Activated naive CD8-positive, alpha-beta T cell treated with anti-CD3 and anti-CD28 coated beads, Interleukin-2, amount 50 U/mL, for 24 hours (primary cell): ENCODE measurements around the gene MYO5B.
"Not testable (repeated sequence)": the region's sequence is repeated elsewhere in the genome, so short reads cannot be mapped to it uniquely, and the experiment has no call there.

Source experiments
- ATAC-seq: fragments of 150-1000 bp; cut with Tn5 transposase; one replicate; pipeline ENCODE4 v1.10.0; 2021
- DNase-seq: peaks from one replicate; pipeline ENCODE4 v3.0.0; 2021
- H3K27ac Mint-ChIP-seq: one replicate; pipeline ENCODE4 v1.8.0; 2021; ENCODE audit warnings: mild to moderate bottlenecking, mixed read lengths
- H3K27me3 Mint-ChIP-seq: one replicate; pipeline ENCODE4 v1.8.0; 2021; ENCODE audit warnings: mixed read lengths
- H3K36me3 Mint-ChIP-seq: one replicate; pipeline ENCODE4 v1.8.0; 2021; ENCODE audit warnings: low read depth, mixed read lengths
- H3K4me1 Mint-ChIP-seq: one replicate; pipeline ENCODE4 v1.8.0; 2021; ENCODE audit warnings: mixed read lengths
- H3K4me3 Mint-ChIP-seq: one replicate; pipeline ENCODE4 v1.8.0; 2021; ENCODE audit warnings: mild to moderate bottlenecking, moderate library complexity, mixed read lengths
- H3K9me3 Mint-ChIP-seq: one replicate; pipeline ENCODE4 v1.8.0; 2021; ENCODE audit warnings: mixed read lengths

MYO5B gene

DNA sequence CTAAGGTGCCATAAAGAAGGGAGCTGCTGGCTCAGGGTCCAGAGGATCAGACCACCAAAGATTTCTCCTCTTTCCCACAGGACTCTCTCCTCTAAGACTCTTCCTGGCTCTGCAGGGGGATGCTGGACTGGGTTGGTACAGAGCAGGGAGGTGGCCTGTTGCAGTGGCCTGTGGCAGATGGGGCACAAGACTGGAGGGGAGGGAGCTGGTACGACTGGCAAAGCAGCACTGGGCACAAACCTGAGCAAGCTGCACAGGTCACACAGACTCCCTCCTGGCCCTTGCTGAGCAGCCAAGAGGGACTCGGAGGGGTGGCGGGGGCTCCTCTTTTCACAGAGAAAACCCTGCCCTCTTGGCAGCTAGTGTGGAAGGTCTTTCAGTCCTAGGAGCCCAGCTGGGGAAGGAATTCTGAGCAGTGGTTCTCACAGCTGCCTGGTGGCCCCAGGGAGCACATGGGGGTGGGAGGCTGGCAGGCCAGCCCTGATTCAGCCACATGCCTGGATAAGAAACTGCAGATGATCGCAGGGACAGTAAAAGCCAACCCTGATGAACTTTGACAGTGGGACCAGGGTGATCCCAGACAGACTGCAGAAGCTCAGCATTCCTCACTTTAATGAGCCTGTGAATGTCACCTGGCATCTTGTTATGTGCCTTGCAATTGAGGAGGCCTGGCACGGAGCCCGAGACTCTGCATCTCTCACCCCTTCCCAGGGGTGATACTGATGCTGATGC, 349.2 kb downstream of the MYO5B start:
- H3K4me3 Mint-ChIP-seq: no peak overlapping the region
- no peak for DNase-seq

DNA sequence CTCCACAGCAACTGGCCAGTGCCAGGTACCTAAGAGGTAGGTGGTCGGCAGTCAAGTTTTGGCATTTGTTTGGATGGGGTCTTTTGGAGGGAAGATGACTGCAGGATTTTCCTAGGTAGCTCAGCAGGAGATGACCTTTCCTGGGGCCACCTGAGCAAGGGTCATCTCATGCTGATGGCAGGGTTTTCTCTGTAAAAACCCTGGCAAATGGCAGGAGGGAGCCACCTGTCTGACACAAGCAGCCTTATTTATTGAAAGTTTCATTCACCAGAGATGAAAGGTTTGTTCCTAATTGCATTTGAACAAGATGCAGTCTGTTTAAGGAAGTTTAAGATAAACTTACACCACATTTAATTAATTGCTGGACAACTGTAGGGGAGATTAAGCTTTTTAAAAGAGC, 350.0 kb downstream of the MYO5B start:
- DNase-seq (no peak), ATAC-seq (no peak)
- no peaks in the 10 kb centered on the region for H3K36me3 Mint-ChIP-seq
- H3K27ac Mint-ChIP-seq: no peak overlapping the region
- no peaks in the 10 kb centered on the region for H3K9me3 Mint-ChIP-seq
- H3K4me1 Mint-ChIP-seq: no peaks in the 10 kb centered on the region
- H3K4me3 Mint-ChIP-seq: no peak overlapping the region
- peaks cover 2% of the 10 kb centered on the region for H3K27me3 Mint-ChIP-seq

More for the DNA sequence above, 349.2 kb downstream of the MYO5B start:
- H3K4me1 Mint-ChIP-seq: no peaks in the 10 kb centered on the region
- no peak overlapping the region for H3K27ac Mint-ChIP-seq
- H3K36me3 Mint-ChIP-seq: no peaks in the 10 kb centered on the region
- H3K27me3 Mint-ChIP-seq: peaks cover 2% of the 10 kb centered on the region
- no peak for ATAC-seq
- H3K9me3 Mint-ChIP-seq: no peaks in the 10 kb centered on the region

- H3K36me3 Mint-ChIP-seq: no peaks in the 10 kb centered on the region
- H3K4me1 Mint-ChIP-seq: no peaks in the 10 kb centered on the region
- ATAC-seq: no peak
- no peaks in the 10 kb centered on the region for H3K9me3 Mint-ChIP-seq
- H3K4me3 Mint-ChIP-seq: no peak overlapping the region
- H3K27me3 Mint-ChIP-seq: no peaks in the 10 kb centered on the region
- H3K27ac Mint-ChIP-seq: no peak overlapping the region
- no peak for DNase-seq
Observed at GRCh38 chr18:49843778-49844625, 350.9 kb downstream of the MYO5B start.

DNA sequence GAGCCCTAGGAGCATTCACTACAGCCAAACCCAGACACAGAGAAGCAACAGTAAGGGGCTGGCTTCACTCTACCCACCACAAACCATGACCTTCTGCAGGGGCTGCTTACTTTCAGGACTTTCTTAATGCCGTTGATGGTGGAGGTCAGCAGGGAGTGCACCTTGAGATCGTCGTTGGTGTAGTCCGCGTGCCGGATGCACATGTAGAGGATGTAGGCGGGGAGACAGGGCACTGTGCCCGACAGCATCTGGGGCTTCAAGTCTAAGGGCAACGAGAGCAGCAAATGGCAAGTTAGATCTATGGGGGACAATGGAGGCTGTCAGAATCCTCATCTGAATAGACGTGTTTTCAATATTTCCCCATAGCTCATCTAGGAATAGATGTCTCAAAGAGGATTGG, 351.8 kb downstream of the MYO5B start:
- H3K36me3 Mint-ChIP-seq: no peaks in the 10 kb centered on the region
- H3K27ac Mint-ChIP-seq: no peak overlapping the region
- no peak overlapping the region for H3K4me3 Mint-ChIP-seq
- no peaks in the 10 kb centered on the region for H3K4me1 Mint-ChIP-seq
- no peaks in the 10 kb centered on the region for H3K9me3 Mint-ChIP-seq
- DNase-seq (no peak), ATAC-seq (no peak)
- no peaks in the 10 kb centered on the region for H3K27me3 Mint-ChIP-seq

GRCh38 chr18:49842656-49843055, 352.3 kb downstream of the MYO5B start:
- no peaks in the 10 kb centered on the region for H3K27me3 Mint-ChIP-seq
- H3K4me1 Mint-ChIP-seq: no peaks in the 10 kb centered on the region
- no peak overlapping the region for H3K4me3 Mint-ChIP-seq
- no peak for DNase-seq
- no peaks in the 10 kb centered on the region for H3K9me3 Mint-ChIP-seq
- no peak for ATAC-seq
- no peak overlapping the region for H3K27ac Mint-ChIP-seq
- no peaks in the 10 kb centered on the region for H3K36me3 Mint-ChIP-seq

GRCh38 chr18:49841236-49842217, 353.4 kb downstream of the MYO5B start:
- ATAC-seq: no peak
- Mint-ChIP-seq H3K4me3 (no peak overlapping the region), H3K27me3 (no peaks in the 10 kb centered on the region), H3K4me1 (no peaks in the 10 kb centered on the region), H3K9me3 (no peaks in the 10 kb centered on the region), H3K27ac (no peak overlapping the region), H3K36me3 (no peaks in the 10 kb centered on the region)
- no peak for DNase-seq

DNA sequence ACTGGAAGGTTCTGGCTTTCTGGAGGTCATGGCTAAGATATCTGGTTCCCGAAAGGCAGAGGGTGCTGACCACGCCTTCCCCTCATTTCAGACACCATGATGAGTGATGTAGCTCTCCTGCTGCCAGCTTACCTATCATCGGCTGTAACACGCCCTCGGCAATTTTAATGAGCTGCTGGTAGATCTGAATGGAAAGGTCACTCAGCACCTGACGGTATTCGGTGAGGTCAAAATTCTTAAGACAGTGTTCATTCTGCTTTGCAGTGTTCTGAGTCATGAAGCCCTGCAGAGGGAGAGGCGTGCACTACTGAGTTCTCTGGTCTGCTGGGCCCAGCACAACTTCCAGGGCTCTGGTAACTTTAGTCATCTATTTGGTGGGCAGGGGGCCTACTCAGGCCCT, 355.9 kb downstream of the MYO5B start:
- no peak overlapping the region for H3K27ac Mint-ChIP-seq
- H3K9me3 Mint-ChIP-seq: no peaks in the 10 kb centered on the region
- H3K27me3 Mint-ChIP-seq: no peaks in the 10 kb centered on the region
- H3K4me1 Mint-ChIP-seq: no peaks in the 10 kb centered on the region
- ATAC-seq: no peak
- no peak for DNase-seq
- H3K4me3 Mint-ChIP-seq: no peak overlapping the region
- no peaks in the 10 kb centered on the region for H3K36me3 Mint-ChIP-seq

DNA sequence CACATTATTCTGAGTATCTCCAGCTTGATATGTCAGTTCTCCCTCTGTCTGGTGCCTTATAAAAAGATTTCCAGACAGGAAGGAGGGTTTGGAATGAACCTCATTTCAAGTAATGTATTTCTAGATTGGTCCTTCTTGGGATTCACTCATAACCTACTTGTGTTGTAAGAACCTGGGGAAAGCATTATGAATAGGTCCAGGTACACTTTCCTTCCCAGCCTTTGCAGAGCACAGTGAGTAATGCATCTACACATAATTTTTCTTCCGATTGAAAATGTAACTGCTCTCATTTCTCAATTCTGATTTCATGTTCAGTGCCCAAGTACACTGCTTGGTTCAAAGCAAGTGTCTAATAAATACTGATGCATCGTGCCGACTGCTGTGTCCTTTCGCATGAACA, 356.6 kb downstream of the MYO5B start:
- ATAC-seq (no peak), DNase-seq (no peak)
- Mint-ChIP-seq H3K4me3 (no peak overlapping the region), H3K9me3 (no peaks in the 10 kb centered on the region), H3K36me3 (no peaks in the 10 kb centered on the region), H3K4me1 (no peaks in the 10 kb centered on the region), H3K27ac (no peak overlapping the region), H3K27me3 (no peaks in the 10 kb centered on the region)

DNA sequence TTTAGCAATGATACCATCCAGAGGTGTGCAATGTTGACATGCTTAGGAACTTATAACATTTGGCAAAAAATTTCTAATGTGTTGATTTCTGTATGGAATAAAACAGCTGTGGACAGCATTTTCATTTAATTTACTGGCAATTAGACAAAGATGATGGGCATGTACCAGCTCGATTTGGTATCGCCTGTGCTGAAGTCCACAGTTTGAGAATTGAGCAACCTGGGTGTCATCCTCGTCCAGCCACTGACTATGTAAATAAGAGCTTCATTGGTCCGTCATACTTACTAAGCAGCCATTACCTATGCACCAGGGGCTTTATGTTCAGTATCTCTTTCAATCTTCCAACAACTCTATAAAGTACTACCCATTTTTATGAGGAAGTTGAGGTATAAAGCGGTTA, 357.1 kb downstream of the MYO5B start:
- ATAC-seq (no peak), DNase-seq (no peak)
- Mint-ChIP-seq H3K27ac (no peak overlapping the region), H3K27me3 (no peaks in the 10 kb centered on the region), H3K9me3 (no peaks in the 10 kb centered on the region), H3K4me1 (no peaks in the 10 kb centered on the region), H3K4me3 (no peak overlapping the region), H3K36me3 (no peaks in the 10 kb centered on the region)

GRCh38 chr18:49837316-49837835, 357.6 kb downstream of the MYO5B start:
- H3K9me3 Mint-ChIP-seq, ATAC-seq, DNase-seq, H3K4me1 Mint-ChIP-seq, H3K27ac Mint-ChIP-seq, H3K36me3 Mint-ChIP-seq, H3K27me3 Mint-ChIP-seq, H3K4me3 Mint-ChIP-seq: not testable (repeated sequence)

GRCh38 chr18:49835405-49835804, 359.5 kb downstream of the MYO5B start:
- no peak overlapping the region for H3K4me3 Mint-ChIP-seq
- no peaks in the 10 kb centered on the region for H3K36me3 Mint-ChIP-seq
- no peak for DNase-seq
- no peaks in the 10 kb centered on the region for H3K27me3 Mint-ChIP-seq
- no peak overlapping the region for H3K27ac Mint-ChIP-seq
- no peak for ATAC-seq
- H3K4me1 Mint-ChIP-seq: no peaks in the 10 kb centered on the region
- no peaks in the 10 kb centered on the region for H3K9me3 Mint-ChIP-seq

DNA sequence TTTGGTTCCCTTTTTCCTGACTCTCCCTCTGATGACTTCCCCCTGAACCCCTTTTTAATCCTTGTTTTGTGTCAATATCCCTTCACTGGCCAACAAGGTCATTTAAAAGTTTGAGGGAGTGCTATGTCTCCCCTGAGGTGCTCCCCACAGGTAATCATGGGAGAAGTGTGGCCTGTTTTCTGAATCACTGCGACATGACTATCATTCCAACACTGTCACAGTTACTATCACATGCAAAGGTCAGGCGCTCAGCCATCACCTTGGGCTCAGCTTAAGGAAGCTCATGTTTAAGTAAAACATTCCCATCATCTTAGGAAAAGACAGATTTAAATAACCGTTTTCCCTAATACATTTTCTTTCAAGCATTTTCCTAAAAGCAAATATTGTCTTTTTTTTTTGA, 360.7 kb downstream of the MYO5B start:
- ATAC-seq: no peak
- DNase-seq: no peak
- H3K9me3 Mint-ChIP-seq: peaks cover 3% of the 10 kb centered on the region
- H3K36me3 Mint-ChIP-seq: no peaks in the 10 kb centered on the region
- peaks cover 4% of the 10 kb centered on the region for H3K27me3 Mint-ChIP-seq
- H3K27ac Mint-ChIP-seq: no peak overlapping the region
- no peak overlapping the region for H3K4me3 Mint-ChIP-seq
- H3K4me1 Mint-ChIP-seq: no peaks in the 10 kb centered on the region

DNA sequence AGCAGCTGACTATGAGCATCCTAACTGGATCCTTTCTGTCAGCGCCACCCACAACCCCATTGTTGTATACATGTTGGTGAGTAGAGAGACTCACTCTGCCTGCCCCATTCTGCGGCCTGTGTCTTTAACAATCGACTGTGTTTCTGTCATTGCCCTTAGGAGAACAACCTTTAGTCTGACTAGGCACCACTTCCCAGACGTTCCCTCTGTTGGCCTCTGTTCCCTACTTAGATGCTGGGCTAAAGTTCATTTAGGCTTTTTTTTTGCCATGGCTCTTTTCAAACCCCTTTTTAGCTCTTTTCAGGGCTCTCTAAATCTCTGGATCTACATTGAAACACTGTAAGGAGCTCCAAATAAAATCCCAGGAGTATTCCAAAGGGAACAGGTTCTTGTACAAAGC, 361.1 kb downstream of the MYO5B start:
- Mint-ChIP-seq H3K27ac (no peak overlapping the region), H3K27me3 (peaks cover 4% of the 10 kb centered on the region), H3K4me3 (no peak overlapping the region), H3K4me1 (no peaks in the 10 kb centered on the region), H3K9me3 (peaks cover 7% of the 10 kb centered on the region), H3K36me3 (no peaks in the 10 kb centered on the region)
- DNase-seq (no peak), ATAC-seq (no peak)

DNA sequence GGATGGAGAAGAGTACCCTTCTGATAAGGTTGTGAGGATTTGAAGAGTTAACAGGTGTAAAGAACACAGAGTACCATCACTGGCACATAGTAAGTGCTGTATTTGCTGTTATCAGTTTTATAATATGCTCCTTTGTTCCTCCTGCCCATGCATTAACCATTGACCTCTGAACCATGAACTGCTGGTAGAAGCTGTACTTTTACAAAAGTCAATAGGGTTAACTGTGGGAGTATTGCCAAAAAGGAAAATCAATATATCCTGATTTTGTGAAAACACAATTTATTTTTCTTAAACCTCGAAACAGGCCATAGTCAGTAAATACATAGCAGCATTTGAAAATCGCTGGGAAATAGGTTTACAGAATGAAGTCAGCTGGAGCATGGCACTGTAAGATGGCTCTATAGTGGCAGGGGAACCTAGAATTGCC, 362.7 kb downstream of the MYO5B start:
- no peaks in the 10 kb centered on the region for H3K36me3 Mint-ChIP-seq

More for the DNA sequence above, 362.7 kb downstream of the MYO5B start:
- Mint-ChIP-seq H3K27me3 (peaks cover 6% of the 10 kb centered on the region), H3K27ac (no peak overlapping the region), H3K4me3 (no peak overlapping the region), H3K4me1 (no peaks in the 10 kb centered on the region), H3K9me3 (peaks cover 15% of the 10 kb centered on the region)
- ATAC-seq: no peak
- no peak for DNase-seq
